Skin of body (tissue), 2 donors: ENCODE results near the gene SYT10. TPM values are rescaled to one million over a fixed set of nuclear protein-coding genes. Genes with fewer than 3 reads are reported as not detected.
"Not testable (repeated sequence)": the region's sequence is repeated elsewhere in the genome, so short reads cannot be mapped to it uniquely, and the experiment has no call there.

Experiments used
- DNase-seq: peaks from one replicate; lab custom pipeline; 2025; lab: John Stamatoyannopoulos, UW
- total RNA-seq: library from RNA; depleted of rRNA; stranded (reverse); fragments of >200 nt; gene quantifications from one replicate; pipeline ENCODE4 v1.2.3, GENCODE V29; 2014

Gene SYT10
- total RNA-seq, 1 donor from 2014 or later: 0.10 TPM

GRCh38 chr12:33357181-33357580 lies 82.4 kb downstream of the SYT10 start:
- no peak for DNase-seq

GRCh38 chr12:33349791-33350190 lies 89.8 kb downstream of the SYT10 start:
- no peak for DNase-seq

GRCh38 chr12:33331961-33332398 lies 107.6 kb downstream of the SYT10 start:
- DNase-seq: not testable (repeated sequence)

GRCh38 chr12:33330940-33331339 lies 108.7 kb downstream of the SYT10 start:
- DNase-seq: no peak
